NCI-H2227 (cell line): ENCODE data around the gene COQ8A.
"Not testable (repeated sequence)": the region's sequence is repeated elsewhere in the genome, so short reads cannot be mapped to it uniquely, and the experiment has no call there.

Experiments
- DNase-seq: peaks from one replicate; lab custom pipeline; 2025; ENCODE audit not compliant: unreplicated experiment; lab: John Stamatoyannopoulos, UW

COQ8A gene

GRCh38 chr1:226951286-226952117 lies 11.4 kb downstream of the COQ8A start:
- no peak for DNase-seq

GRCh38 chr1:226952118-226952441 lies 12.0 kb downstream of the COQ8A start:
- no peak for DNase-seq

GRCh38 chr1:226953175-226953800 lies 13.2 kb downstream of the COQ8A start:
- DNase-seq = no peak

GRCh38 chr1:226954337-226954736 lies 14.2 kb downstream of the COQ8A start:
- DNase-seq = no peak

GRCh38 chr1:226954777-226955176 lies 14.7 kb downstream of the COQ8A start:
- no peak for DNase-seq

- DNase-seq = not testable (repeated sequence)
Measured at GRCh38 chr1:226955857-226956256, 15.8 kb downstream of the COQ8A start.

GRCh38 chr1:226956942-226957713 lies 17.0 kb downstream of the COQ8A start:
- DNase-seq = no peak

- no peak for DNase-seq
Measured at GRCh38 chr1:226957714-226958113, 17.6 kb downstream of the COQ8A start.

- no peak for DNase-seq
Measured at GRCh38 chr1:226958300-226958699, 18.2 kb downstream of the COQ8A start.

GRCh38 chr1:226960256-226960655 lies 20.2 kb downstream of the COQ8A start:
- no peak for DNase-seq

GRCh38 chr1:226960944-226961765 lies 21.1 kb downstream of the COQ8A start:
- no peak for DNase-seq

GRCh38 chr1:226962421-226963391 lies 22.6 kb downstream of the COQ8A start:
- DNase-seq = no peak

- DNase-seq = no peak
Measured at GRCh38 chr1:226964068-226964425, 24.0 kb downstream of the COQ8A start.

GRCh38 chr1:226964611-226965486 lies 24.8 kb downstream of the COQ8A start:
- DNase-seq = no peak

- DNase-seq = no peak
Measured at GRCh38 chr1:226965581-226966440, 25.7 kb downstream of the COQ8A start.

- DNase-seq = no peak
Measured at GRCh38 chr1:226966683-226967082, 26.6 kb downstream of the COQ8A start.

GRCh38 chr1:226967665-226968064 lies 27.6 kb downstream of the COQ8A start:
- no peak for DNase-seq

- DNase-seq = no peak
Measured at GRCh38 chr1:226971765-226972164, 31.7 kb downstream of the COQ8A start.
